Posterior cingulate gyrus (tissue), 11 donors: ENCODE results near the gene PNMT.
"Not testable (repeated sequence)": the region's sequence is repeated elsewhere in the genome, so short reads cannot be mapped to it uniquely, and the experiment has no call there.

Source experiments
- DNase-seq, 10 donors: peaks; one replicate each; pipeline versions ENCODE4 v3.0.0 to v3.0.0-alpha.2; 2020 to 2021; ENCODE audit warnings: mixed read lengths in 3 of 10
- intact Hi-C: fragments of 100-400 bp; cut with DNase I; formaldehyde crosslinking; loops from one replicate; pipeline ENCODE4 v1.15.1; 2023

The PNMT gene

GRCh38 chr17:39679521-39680192 is 11.4 kb downstream of the PNMT start:
- intact Hi-C loops, result no loop called here
- DNase-seq, result peak in 1 of 10 donors; percentile 70

GRCh38 chr17:39683295-39683939 is 15.2 kb downstream of the PNMT start:
- intact Hi-C loops, result no loop called here

GRCh38 chr17:39684369-39685192 is 16.3 kb downstream of the PNMT start:
- intact Hi-C loops, result no loop called here
- no peak for DNase-seq

More at GRCh38 chr17:39683295-39683939, 15.2 kb downstream of the PNMT start:
- no peak for DNase-seq

- intact Hi-C loops, result no loop called here
- DNase-seq, result no peak
Observed at GRCh38 chr17:39687101-39687545, 18.9 kb downstream of the PNMT start.

GRCh38 chr17:39687546-39688474 is 19.6 kb downstream of the PNMT start, which contains the start of gene PGAP3:
Gene PGAP3 (minus strand): TSS chr17:39688057. CDS start chr17:39688014, 43 bp downstream.
- intact Hi-C loops, result loop anchor here (2.0 kb wide), 1 partner anchor 43 kb away; the partner anchor contains the start of gene MIEN1
- DNase-seq, result peak; percentile 67 to 96 (median 80)

- no peak for DNase-seq
- intact Hi-C loops, result loop anchor here (2.0 kb wide), 1 partner anchor 42 kb away; the partner anchor contains the start of gene MIEN1
Observed at GRCh38 chr17:39688475-39688835, 20.2 kb downstream of the PNMT start.

- intact Hi-C loops, result loop anchor here (2.0 kb wide), 1 partner anchor 42 kb away; the partner anchor contains the start of gene MIEN1
- DNase-seq, result no peak
Observed at GRCh38 chr17:39688945-39689344, 20.7 kb downstream of the PNMT start.

- no peak for DNase-seq
Observed at GRCh38 chr17:39694593-39694992, 26.3 kb downstream of the PNMT start.

GRCh38 chr17:39695089-39695474 is 26.8 kb downstream of the PNMT start:
- DNase-seq, result no peak
- intact Hi-C loops, result no loop called here

More at GRCh38 chr17:39694593-39694992, 26.3 kb downstream of the PNMT start:
- intact Hi-C loops, result no loop called here

GRCh38 chr17:39696731-39697130 is 28.5 kb downstream of the PNMT start:
- DNase-seq, result no peak
- intact Hi-C loops, result no loop called here

GRCh38 chr17:39697961-39698360 is 29.7 kb downstream of the PNMT start:
- intact Hi-C loops, result no loop called here
- DNase-seq, result peak in 1 of 10 donors; percentile 41

- peak in 1 of 10 donors; percentile 10 for DNase-seq
- intact Hi-C loops, result not testable (repeated sequence)
Observed at GRCh38 chr17:39699157-39699817, 31.0 kb downstream of the PNMT start.

GRCh38 chr17:39699818-39700147 is 31.5 kb downstream of the PNMT start, which contains the start of gene ERBB2:
Gene ERBB2 (plus strand): TSS chr17:39700064. CDS start chr17:39700239, 175 bp downstream.
- peak in 2 of 10 donors; percentile 78 to 89 for DNase-seq
- intact Hi-C loops, result no loop called here

GRCh38 chr17:39700148-39700987 is 32.1 kb downstream of the PNMT start:
- DNase-seq, result peak in 1 of 10 donors; percentile 46
- intact Hi-C loops, result no loop called here

- DNase-seq, result peak in 1 of 10 donors; percentile 23
- intact Hi-C loops, result no loop called here
Observed at GRCh38 chr17:39701012-39701783, 32.9 kb downstream of the PNMT start.

- intact Hi-C loops, result no loop called here
Observed at GRCh38 chr17:39701784-39702422, 33.6 kb downstream of the PNMT start.

More at GRCh38 chr17:39701784-39702422, 33.6 kb downstream of the PNMT start:
- DNase-seq, result peak in 1 of 10 donors; percentile 23
